Smooth muscle cell (in vitro differentiated cells): ENCODE data around the gene FFAR4. TPM values are rescaled to one million over a fixed set of nuclear protein-coding genes. Genes with fewer than 3 reads are reported as not detected.

Experiments used
- DNase-seq: peaks from one replicate; lab custom pipeline; 2025; ENCODE audit not compliant: unreplicated experiment; lab: John Stamatoyannopoulos, UW
- H2AFZ ChIP-seq: fragments of 200-600 bp; sonication (generic); 2 replicates; pipeline ENCODE4 v1.6.0; 2016; ENCODE audit warnings: antibody characterized with exemption, low read depth, mild to moderate bottlenecking
- H3F3A ChIP-seq: fragments of 200-600 bp; sonication (generic); 2 replicates; pipeline ENCODE4 v1.6.0; 2017; ENCODE audit warnings: antibody characterized with exemption, low read depth
- H3K27ac ChIP-seq: fragments of 200-600 bp; sonication (generic); 2 replicates; pipeline ENCODE4 v1.5.1; 2016; ENCODE audit warnings: low read depth, mild to moderate bottlenecking
- H3K27me3 ChIP-seq: fragments of 200-600 bp; sonication (generic); 2 replicates; pipeline ENCODE4 v1.6.1; 2016; ENCODE audit warnings: low read depth, mild to moderate bottlenecking
- H3K36me3 ChIP-seq: fragments of 200-600 bp; sonication (generic); 2 replicates; pipeline ENCODE4 v1.5.1; 2016; ENCODE audit warnings: low read depth
- H3K4me1 ChIP-seq: fragments of 200-600 bp; sonication (generic); 2 replicates; pipeline ENCODE4 v1.5.1; 2016; ENCODE audit warnings: low read depth
- H3K4me2 ChIP-seq: fragments of 200-600 bp; sonication (generic); 2 replicates; pipeline ENCODE4 v1.6.0; 2016; ENCODE audit warnings: mild to moderate bottlenecking
- H3K4me3 ChIP-seq: fragments of 200-600 bp; sonication (generic); 2 replicates; pipeline ENCODE4 v1.5.1; 2016; ENCODE audit warnings: mild to moderate bottlenecking
- H3K79me2 ChIP-seq: fragments of 200-600 bp; sonication (generic); 2 replicates; pipeline ENCODE4 v1.6.0; 2016; ENCODE audit warnings: low read depth, mild to moderate bottlenecking
- H3K9ac ChIP-seq: fragments of 200-600 bp; sonication (generic); 2 replicates; pipeline ENCODE4 v1.6.0; 2016; ENCODE audit warnings: low read depth
- H3K9me3 ChIP-seq: fragments of 200-600 bp; sonication (generic); replicated peaks from 2 replicates; pipeline ENCODE4 v1.5.1; 2016; ENCODE audit warnings: low read depth
- H4K20me1 ChIP-seq: fragments of 200-600 bp; sonication (generic); 2 replicates; pipeline ENCODE4 v1.6.0; 2016; ENCODE audit warnings: low read depth
- CTCF ChIP-seq: fragments of 200-600 bp; sonication (generic); IDR thresholded peaks from 2 replicates; pipeline ENCODE4 v1.5.1; 2017; ENCODE audit warnings: borderline replicate concordance, mild to moderate bottlenecking, antibody characterized with exemption; ENCODE audit not compliant: insufficient read depth, poor library complexity, severe bottlenecking
- WGBS: methylation state at CpG from one replicate; pipeline ENCODE4 v1.1.7; 2016; ENCODE audit warnings: low lambda C conversion rate; 5-methylcytosine and 5-hydroxymethylcytosine counted together
- polyA plus RNA-seq: library from polyadenylated mRNA; unstranded; fragments of >200 nt; fragmentation: Nextera tagmentation; extraction: Ambion mirVana; gene quantifications from 2 replicates; pipeline ENCODE4 v1.2.1, GENCODE V29; 2016
- total RNA-seq: library from RNA; depleted of rRNA; stranded (reverse); fragments of >200 nt; gene quantifications from 2 replicates; pipeline ENCODE4 v1.2.3, GENCODE V29; 2014

Gene FFAR4
- total and polyA plus RNA-seq, 2 experiments from 2014 or later = not detected

GRCh38 chr10:93553482-93554315 is 12.8 kb upstream of the FFAR4 start:
- DNase-seq = no peak
- Histone ChIP-seq H3K4me1 (no peaks in the 10 kb centered on the region), H2AFZ (no peak overlapping the region), H3K27ac (no peak overlapping the region), H3K79me2 (no peaks in the 10 kb centered on the region), H3K36me3 (no peaks in the 10 kb centered on the region), H4K20me1 (no peaks in the 10 kb centered on the region), H3K27me3 (no peaks in the 10 kb centered on the region), H3K4me2 (no peak overlapping the region), H3F3A (no peaks in the 10 kb centered on the region), H3K4me3 (no peak overlapping the region), H3K9ac (no peak overlapping the region), H3K9me3 (no peaks in the 10 kb centered on the region)
- 87% methylated on average over 8 of the region's 8 CpGs for WGBS
- TF ChIP-seq CTCF = no peak

- 100% methylated on average over 1 of the region's 1 CpG for WGBS
- TF ChIP-seq CTCF = no peak
- Histone ChIP-seq H3K9ac (no peak overlapping the region), H3F3A (no peaks in the 10 kb centered on the region), H3K4me1 (no peaks in the 10 kb centered on the region), H2AFZ (no peak overlapping the region), H3K4me3 (no peak overlapping the region), H3K79me2 (no peaks in the 10 kb centered on the region), H3K27me3 (no peaks in the 10 kb centered on the region), H4K20me1 (no peaks in the 10 kb centered on the region), H3K9me3 (no peaks in the 10 kb centered on the region), H3K36me3 (no peaks in the 10 kb centered on the region), H3K4me2 (no peak overlapping the region), H3K27ac (no peak overlapping the region)
- DNase-seq = no peak
Observed at GRCh38 chr10:93554316-93554663, 12.2 kb upstream of the FFAR4 start.

- Histone ChIP-seq H2AFZ (no peak overlapping the region), H3K36me3 (no peaks in the 10 kb centered on the region), H3K4me2 (no peak overlapping the region)
Observed at GRCh38 chr10:93554760-93555432, 11.6 kb upstream of the FFAR4 start.

More at GRCh38 chr10:93554760-93555432, 11.6 kb upstream of the FFAR4 start:
- Histone ChIP-seq H3K4me3 (no peak overlapping the region), H3K9ac (no peak overlapping the region), H3F3A (no peaks in the 10 kb centered on the region), H3K9me3 (no peaks in the 10 kb centered on the region), H4K20me1 (no peaks in the 10 kb centered on the region), H3K79me2 (no peaks in the 10 kb centered on the region), H3K4me1 (no peaks in the 10 kb centered on the region), H3K27me3 (no peaks in the 10 kb centered on the region), H3K27ac (no peak overlapping the region)
- TF ChIP-seq CTCF = peak; percentile 76
- DNase-seq = peak; percentile 36
- WGBS = 39% methylated on average over 14 of the region's 14 CpGs
